ENCODE results near the gene TM9SF4.
"Not testable (repeated sequence)": the region's sequence is repeated elsewhere in the genome, so short reads cannot be mapped to it uniquely, and the experiment has no call there.

TM9SF4 gene

DNA sequence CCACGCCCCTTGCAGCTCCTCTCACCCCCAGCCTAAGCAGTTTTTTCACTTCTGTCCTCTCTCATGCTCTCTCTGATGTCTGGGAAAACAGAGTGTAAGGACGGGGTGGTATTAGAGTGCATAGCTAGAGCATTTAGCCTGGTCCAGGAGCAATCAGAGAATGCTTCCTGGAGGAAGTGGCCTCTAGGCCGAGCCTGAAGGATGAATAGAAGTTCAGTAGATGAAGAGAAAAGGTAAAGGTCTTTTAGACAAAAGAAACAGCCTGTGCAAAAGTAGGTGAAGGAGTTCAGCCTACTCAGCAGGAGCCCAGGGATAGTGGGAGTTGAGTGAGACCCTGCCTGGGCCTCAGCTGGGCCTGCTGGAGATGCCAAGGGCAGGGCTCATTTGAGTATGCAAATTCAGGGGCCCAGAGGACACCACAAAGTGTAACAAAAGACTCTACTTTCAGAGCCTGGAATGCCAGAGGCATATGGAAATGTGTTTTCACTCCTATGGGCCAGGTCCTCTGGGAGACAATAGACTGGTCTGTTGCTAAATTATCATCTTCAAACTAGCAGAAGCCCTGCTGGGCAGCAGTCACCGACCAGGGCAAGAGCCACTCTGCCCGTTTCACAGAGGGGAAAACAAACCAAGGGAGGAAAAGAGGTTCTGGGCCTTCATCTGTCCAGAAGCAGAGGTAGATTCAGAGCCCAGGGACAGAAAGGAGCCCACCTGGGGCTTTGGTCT, 19.7 kb upstream of the TM9SF4 start:
- DNase-seq (ENCODE audit: low read depth in 2 of 2), result no peak

DNA sequence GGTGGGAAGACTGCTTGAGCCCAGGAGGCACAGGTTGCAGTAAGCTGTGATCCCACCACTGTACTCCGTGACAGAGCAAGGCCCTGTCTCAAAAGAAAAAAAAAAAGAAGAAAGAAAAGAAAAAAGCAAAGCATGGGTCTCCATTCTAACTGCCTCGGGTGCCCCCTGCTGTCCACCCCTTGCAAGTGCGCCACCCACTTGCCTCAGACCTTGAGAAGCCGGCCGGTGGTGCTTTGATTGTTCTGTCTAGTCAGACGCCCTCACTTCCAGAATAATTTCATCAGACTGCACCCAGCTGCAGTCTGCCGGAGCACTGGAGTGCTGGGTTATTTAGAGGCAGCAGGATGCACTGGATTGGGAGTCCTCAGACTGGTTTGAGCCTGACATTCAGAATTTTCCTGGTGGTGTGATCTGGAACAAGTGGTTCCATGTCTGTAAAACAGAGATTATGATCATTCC, 17.6 kb upstream of the TM9SF4 start:
- peak; percentile 66 to 71 for DNase-seq (ENCODE audit: low read depth in 2 of 2)

DNA sequence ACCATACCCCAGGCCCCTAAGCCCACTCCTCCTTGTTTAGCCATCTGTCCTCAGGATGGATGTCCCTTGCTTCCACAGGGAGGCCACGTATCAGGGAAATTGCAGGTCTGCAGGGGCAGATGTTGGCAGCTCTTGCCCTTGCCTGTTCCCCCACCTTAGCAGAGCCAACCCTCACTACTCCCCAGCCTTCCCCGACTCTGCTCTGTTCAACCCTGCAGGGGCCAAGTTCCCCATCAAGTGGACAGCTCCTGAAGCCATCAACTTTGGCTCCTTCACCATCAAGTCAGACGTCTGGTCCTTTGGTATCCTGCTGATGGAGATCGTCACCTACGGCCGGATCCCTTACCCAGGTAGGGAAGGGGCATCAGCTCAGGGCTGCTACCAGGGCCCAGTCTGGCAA, 10.7 kb upstream of the TM9SF4 start:
- DNase-seq (ENCODE audit: low read depth in 2 of 2), result no peak

DNA sequence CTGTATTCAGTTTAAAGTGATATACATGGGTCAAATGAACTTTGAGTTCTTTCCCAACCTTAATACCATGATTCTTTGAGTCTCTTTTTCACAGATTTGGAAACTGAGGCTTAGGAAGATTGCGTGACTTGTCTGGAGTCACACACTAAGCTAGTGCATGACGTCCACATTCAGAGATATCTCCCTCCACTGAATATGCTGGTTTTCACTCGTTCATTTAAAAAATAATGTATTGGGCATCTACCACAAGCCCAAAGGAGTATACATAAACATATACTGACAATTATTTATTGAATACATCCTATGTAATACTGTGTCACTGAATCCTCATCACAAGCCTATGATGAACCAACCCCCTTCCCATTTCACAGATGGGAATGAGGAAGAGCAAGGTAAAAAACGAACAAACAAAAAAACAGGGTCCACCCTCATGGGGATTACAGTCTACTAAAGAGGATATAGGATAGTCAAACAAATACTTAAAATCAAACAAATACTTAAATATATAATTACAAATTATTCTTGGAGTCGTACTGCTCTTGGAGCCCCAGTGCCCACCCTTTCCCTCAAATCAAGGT, 611 bp upstream of the TM9SF4 start:
- DNase-seq (ENCODE audit: low read depth in 2 of 2), result no peak

DNA sequence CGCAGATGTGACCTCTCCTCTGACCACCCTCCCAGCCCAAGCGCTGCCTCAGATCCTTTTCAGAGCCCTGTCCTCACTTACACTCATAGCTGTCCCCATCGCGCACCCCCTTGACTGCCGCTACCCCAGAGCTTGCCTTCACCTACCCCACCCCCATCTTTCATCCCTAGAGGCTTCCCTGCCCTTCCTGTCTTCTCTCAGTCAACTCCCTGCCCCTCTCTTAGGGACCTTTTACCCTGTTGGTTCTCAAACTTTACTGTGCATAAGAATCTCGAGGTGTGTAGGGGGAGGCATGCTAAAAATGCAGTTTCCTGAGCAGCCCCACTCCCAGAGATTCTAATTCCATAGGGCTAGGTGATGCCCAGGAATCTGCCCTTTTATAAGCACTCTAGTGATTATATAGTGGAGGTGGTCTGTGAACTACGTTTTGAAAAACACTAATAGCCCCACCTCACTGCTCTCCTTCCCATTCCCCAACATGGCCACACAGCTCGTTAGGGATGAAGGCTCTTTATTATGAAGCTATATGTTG, 725 bp downstream of the TM9SF4 start:
- DNase-seq (ENCODE audit: low read depth in 2 of 2), result no peak

DNA sequence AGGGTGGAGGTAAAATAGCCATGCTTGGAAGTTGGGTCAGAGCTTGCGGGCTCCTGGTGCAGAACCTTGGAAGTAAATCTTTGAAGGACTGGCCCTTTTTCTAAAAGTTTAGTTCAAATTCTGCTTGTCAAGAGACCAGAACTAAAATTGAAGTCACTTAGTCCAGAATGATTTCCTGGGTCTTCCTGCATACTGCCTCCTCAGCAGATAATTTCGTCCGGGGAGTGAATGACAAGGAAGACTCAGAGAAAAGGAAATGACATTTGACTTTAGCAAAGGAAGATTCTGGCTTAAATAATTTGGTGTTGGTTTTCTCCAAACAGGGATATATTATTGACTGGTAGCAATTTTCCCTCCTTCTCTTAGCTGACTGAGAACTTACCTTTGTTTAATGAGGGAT, 1.2 kb downstream of the TM9SF4 start:
- DNase-seq (ENCODE audit: low read depth in 2 of 2), result no peak

DNA sequence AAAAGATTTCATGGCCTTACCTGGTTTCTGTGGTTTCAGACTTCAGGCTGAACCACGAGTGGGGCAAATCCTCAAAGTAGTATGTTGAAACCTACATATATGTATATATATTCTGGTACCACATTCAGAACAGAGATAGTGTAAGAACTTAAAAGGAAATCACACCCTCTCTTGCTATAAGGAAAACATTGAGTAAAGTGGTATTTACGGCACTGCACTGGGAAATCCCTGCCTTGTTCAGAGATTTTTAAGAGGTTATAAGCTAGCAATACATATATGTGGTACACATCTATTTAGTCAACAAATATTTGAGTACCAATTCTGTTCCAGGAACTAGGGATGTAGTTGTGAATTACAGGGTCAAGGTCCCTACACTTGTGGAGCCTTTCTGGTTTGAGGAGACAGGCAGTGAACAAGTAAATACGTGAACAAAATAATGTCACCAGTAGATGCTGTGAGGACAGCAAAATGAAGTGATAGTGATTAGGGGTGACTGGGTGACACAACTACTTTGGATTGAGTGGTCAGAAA, 1.7 kb downstream of the TM9SF4 start:
- DNase-seq (ENCODE audit: low read depth in 2 of 2), result no peak

DNA sequence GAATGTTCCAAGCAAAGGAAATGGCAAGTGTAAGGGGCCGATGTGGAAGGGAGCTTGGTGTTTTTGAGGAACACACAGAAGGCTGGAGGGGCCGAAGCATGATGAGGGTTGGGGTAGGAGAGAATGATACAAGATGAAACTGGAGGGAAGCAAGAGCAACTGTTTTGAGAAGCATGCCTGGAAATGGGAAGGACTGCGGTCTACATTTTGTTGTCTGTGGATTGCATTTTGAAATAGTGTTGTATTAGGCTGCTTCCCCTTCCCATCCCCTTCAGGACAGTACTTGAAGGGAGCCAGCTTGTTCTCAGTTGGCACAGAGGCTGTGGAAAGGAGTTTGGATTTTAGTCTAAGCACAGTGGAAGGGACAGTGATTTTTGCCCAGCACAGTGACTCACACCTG, 2.2 kb downstream of the TM9SF4 start:
- DNase-seq (ENCODE audit: low read depth in 2 of 2), result no peak

DNA sequence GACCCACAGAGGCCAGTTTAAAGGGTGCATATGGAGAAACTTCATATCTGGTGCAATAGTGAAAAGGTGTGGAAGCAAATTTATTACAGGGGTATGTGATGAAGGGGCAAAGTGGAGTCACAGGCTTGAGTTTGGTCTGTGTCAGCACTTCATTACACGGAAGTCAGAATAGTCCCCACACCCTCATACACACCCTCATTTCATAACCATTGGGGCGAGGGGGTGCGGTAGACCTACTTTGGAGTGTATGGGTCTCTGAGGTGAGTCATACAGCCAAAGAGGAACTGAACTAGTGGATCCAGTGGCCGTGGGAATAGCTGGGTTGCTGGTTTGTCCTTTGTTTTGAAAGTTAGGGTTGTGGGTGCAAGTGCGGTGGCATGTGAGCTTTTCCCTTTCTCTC, 3.3 kb downstream of the TM9SF4 start:
- no peak for DNase-seq (ENCODE audit: low read depth in 2 of 2)

DNA sequence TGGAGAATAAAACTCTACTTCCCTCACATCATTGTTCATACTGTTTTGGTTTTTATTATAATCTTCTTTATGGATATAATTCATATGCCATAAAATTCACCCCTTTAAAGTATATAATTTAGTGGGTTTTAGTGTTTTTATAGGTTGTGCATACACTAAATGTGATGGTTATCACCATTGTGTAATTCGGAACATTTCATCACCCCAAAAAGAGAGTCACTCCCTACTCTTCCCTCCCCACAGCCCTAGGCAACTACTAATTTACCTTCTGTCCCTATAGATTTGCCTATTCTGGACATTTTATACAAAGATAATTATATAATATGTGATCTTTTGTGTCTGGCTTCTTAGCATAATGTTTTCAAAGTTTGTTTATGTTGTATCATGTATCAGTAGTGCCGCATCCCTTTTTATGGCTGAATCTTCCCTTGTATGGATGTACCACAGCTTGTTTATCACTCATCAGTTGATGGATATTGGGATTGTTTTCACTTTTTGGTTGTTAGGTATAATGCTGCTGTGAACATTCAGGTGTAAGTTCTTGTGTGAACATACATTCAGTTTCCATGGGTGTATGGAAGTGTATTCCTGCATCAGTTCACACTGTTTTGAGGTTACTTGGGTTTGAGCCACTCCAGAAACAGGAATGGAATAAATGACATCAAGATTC, 4.2 kb downstream of the TM9SF4 start:
- DNase-seq (ENCODE audit: low read depth in 2 of 2), result no peak

DNA sequence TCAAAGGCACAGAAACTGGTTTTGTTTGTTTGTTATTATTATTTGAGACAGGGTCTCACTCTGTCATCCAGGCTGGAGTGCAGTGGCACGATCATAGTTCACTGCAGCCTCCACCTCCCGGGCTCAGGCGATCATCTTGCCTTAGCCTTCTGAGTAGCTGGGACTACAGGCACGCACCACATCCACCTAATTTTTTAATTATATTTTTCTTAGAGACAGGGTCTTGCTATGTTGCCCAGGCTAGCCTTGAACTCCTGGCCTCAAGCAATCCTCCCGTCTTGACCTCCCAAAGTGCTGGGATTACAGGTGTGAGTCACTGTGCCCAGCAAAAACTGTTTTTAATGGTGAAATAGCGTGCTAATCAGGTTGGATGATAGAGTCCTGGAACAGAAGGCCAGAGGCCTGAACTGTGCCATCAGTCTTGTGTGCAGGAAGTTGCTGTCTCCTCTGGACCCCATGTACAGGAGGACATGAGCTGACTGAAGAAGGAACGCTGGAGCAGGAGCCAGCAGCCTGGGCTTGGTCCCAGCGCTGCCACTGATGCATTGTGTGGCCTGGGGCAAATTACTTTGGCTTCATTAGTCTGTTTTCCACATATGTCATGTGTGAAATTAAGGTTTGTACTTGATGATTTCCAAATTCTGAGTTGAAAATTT, 4.9 kb downstream of the TM9SF4 start:
- DNase-seq (ENCODE audit: low read depth in 2 of 2), result no peak

DNA sequence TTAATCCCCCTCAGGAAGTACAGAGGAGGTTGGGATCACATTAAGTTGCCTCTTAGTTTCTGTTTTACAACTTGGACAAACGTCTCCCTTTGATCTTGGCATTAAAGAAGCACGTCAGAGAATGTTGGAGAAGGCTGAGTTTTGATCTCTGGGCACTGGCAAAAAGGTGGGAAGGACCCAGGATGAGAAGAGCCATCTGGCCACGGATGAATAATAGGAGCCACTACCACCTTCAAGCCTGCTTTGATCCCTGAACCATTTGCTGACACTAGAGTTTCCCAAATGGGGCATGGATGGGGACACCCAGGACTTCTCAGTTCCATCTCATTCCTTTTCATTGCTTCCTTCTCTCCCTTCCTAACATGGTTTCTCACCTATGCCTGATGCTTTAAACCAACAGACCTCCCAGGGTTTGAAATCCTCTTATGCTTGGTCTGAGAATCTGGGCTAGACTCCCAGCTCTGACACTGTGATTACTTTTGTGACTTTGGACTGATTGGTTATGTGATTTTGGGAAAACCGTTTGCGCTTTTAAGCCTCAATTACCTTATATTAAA, 5.8 kb downstream of the TM9SF4 start:
- DNase-seq (ENCODE audit: low read depth in 2 of 2), result no peak

DNA sequence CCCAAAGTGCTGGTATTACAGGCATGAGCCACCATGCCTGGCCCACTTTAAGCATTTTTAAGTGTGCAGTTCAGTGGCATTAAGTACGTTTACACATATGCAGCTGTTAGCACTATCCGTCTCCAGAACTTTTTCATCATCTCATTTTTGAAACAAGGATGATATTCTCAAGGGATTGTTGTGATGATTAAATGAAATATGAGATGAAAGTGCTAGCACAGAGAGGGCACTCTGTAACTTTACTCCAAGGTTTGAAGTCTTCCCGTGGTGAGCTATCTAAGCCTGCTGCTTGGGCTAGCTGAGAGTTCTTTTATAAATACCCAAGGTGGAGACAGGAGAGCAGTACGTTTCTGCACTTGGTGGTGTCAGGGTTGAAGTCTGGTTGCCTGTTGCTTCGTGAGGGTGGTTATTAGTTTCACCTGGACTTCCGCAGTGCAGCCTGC, 6.6 kb downstream of the TM9SF4 start:
- DNase-seq (ENCODE audit: low read depth in 2 of 2), result no peak

DNA sequence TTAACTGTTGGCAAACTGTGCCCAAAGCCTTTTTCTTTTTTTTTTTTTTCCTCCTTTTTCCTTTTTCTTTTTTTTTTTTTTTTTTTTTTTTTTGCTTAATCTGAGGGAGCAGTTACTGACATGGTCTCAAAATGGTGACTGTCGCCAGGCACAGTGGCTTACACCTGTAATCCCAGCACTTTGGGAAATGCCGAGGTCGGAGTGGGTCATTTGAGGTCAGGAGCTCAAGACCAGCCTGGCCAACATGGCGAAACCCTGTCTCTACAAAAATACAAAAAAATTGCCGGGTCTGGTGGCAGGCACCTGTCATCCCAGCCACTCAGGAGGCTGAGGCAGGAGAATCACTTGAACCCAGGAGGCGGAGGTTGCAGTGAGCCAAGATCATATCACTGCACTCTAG, 7.3 kb downstream of the TM9SF4 start:
- DNase-seq (ENCODE audit: low read depth in 2 of 2), result not testable (repeated sequence)

DNA sequence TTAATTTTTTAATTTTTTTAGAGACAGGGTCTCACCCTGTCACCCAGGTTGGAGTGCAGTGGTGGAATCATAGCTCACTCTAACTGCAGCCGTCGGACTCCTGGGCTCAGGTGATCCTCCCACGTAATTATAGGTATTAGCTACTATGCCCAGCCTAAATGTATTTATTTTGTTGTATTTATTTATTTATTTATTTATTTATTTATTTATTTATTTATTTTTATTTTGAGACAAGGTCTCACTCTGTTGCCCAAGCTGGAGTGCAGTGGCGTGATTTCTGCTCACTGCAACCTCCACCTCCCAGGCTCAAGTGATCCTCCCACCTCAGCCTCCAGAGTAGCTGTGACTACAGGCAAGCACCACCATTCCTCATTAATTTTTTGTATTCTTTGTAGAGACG, 8.9 kb downstream of the TM9SF4 start:
- not testable (repeated sequence) for DNase-seq (ENCODE audit: low read depth in 2 of 2)

DNA sequence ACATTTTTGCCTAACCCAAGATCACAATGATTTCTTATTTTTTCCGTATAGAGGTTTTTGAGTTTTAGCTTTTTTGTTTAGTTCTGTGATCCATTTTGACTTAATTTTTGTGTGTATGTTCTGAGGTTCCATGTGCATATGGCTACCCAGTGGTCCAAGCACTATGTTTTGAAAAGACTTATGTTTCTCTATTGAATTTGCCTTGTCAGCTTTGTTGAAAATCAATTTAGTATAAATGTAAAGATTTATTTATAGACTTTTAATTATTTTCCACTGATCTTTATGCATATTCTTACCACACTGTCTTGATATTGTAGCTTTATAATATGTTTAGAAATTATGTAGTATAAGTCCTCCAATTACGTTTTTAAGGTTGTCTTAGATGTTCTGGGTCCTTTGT, 10.2 kb downstream of the TM9SF4 start:
- no peak for DNase-seq (ENCODE audit: low read depth in 2 of 2)

DNA sequence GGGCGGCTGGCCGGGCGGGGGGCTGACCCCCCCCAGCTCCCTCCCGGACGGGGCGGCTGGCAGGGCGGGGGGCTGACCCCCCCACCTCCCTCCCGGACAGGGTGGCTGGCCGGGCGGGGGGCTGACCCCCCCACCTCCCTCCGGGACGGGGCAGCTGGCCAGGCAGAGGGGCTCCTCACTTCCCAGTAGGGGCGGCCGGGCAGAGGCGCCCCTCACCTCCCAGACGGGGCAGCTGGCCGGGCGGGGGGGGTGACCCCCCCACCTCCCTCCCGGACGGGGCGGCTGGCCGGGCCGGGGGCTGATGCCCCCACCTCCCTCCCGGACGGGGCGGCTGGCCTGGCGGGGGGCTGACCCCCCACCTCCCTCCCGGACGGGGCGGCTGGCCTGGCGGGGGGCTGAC, 12.4 kb downstream of the TM9SF4 start:
- DNase-seq (ENCODE audit: low read depth in 2 of 2), result not testable (repeated sequence)

DNA sequence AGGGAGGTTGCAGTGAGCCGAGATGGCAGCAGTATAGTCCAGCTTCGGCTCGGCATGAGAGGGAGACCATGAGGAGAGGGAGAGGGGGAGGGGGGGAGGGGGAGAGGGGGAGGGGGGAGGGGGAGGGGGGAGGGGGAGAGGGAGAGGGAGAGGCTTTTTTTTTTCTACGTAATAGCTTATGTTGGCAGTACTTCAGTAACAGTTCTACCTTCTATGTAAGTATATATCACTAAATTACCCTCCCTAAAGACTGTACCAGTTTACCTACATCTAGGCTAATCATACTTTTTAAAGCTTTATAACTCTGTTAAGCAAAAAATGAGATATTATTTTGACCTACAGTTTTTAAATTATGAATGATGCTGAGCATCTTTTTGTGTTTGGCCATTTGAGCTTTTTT, 13.6 kb downstream of the TM9SF4 start:
- no peak for DNase-seq (ENCODE audit: low read depth in 2 of 2)

DNA sequence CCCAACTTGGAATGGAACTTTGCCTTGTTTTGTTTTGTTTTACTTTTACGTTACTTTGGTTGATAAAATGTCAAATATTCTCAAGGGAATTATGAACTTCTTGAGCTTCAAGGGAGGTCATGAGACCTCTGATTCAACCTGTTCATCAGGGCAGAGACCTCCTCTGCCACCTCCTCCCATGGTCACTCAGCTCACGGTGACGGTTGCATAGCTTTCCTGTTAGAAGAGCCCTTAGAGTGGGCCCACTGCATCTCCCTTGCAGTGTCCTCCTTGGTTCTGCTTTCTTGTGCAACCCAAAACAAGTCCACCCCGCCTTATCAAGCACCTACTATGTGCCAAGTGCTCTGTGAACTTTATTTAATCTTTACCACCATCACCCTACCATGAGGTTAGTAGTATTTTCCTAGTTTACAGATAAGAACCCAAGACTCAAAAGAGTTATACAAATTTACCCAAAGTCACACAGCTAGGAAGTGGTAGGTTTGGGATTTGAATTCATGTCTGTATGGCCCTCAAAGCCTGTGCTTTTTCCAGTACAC, 15.5 kb downstream of the TM9SF4 start:
- no peak for DNase-seq (ENCODE audit: low read depth in 2 of 2)

DNA sequence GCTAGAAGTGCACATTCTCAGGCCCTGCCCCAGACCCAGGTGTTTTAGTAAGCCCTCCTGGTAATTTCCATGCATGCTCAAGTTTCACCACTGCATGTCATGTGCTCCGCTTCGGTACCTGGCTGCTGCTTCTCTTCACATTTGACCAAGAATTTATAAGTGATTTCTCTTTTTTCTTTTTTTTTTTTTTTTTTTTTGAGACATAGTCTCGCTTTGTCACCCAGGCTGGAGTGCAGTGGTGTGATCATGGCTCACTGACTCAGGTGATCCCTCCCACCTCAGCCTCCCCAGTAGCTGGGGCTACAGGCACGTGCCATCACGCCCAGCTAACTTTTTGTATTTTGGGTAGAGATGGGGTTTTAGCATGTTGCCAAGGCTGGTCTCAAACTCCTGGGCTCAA, 16.0 kb downstream of the TM9SF4 start:
- no peak for DNase-seq (ENCODE audit: low read depth in 2 of 2)

DNA sequence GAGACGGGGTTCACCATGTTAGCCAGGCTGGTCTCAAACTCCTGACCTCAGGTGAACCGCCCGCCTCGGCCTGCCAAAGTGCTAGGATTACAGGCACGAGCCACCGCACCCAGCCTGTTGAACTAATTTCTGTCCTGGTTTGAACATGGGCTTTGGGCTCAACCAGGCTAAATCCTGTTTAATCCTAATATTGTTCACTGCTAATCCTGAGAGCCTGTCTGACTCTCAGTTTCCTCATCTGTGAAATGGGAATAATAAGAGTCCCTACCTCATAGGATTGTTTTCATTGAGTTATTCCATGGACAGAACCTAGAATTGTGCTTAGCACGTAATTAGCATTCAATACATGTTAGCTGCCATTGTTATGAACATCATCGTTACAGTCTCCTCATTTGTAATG, 17.4 kb downstream of the TM9SF4 start:
- no peak for DNase-seq (ENCODE audit: low read depth in 2 of 2)

DNA sequence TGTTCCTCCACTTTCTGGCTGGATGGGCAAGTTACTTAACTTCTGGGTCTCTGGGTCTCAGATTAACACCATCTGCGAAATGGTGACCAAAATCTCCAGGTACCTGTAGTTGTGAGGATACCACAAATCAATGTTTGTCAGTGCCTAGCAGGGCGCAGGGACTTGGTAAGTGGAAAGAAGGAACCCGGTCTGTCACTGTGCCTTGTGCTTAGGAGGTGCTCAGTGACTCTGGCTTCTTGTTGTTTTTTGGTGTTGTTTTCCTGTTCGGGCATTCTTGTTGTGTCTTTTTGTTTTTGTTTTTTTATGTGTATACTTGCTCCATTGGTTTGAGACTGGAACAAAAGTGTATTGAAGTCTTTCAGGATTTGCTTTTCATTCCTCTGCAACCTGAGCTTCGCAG, 17.8 kb downstream of the TM9SF4 start:
- DNase-seq (ENCODE audit: low read depth in 2 of 2), result no peak
